Measurements from ENCODE around the gene AHCYL1. TPM values are rescaled to one million over a fixed set of nuclear protein-coding genes. Genes with fewer than 3 reads are reported as not detected.
A peak's percentile ranks its signal among the peaks of the same experiment; 100 is the strongest.

AHCYL1 gene
- total RNA-seq, 4 donors from 2014 or later = 51.2 to 96.4 (median 80.9) TPM

GRCh38 chr1:110048240-110048639 is 63.7 kb downstream of the AHCYL1 start:
- Histone ChIP-seq H3K4me3 (no peak overlapping the region), H3K9me3 (no peaks in the 10 kb centered on the region), H3K27ac (peak overlapping the region in 3 of 4 donors; percentile 18 to 90 (median 61)), H3K36me3 (peaks cover 0 to 99% (median 0%) of the 10 kb centered on the region in 3 donors), H3K27me3 (no peaks in the 10 kb centered on the region), H3K4me1 (peaks cover 0 to 27% (median 3%) of the 10 kb centered on the region in 4 donors)
- TF ChIP-seq CTCF (IDR thresholded peaks at IDR 0.05) (no peak), POLR2A (IDR thresholded peaks at IDR 0.05) (no peak)
- DNase-seq = peak in 2 of 3 donors; percentile 59 to 68

- DNase-seq = peak in 2 of 3 donors; percentile 80 to 82
- peak overlapping the region in 3 of 4 donors; percentile 18 to 90 (median 61) for H3K27ac ChIP-seq
- peaks cover 0 to 27% (median 3%) of the 10 kb centered on the region in 4 donors for H3K4me1 ChIP-seq
- no peaks in the 10 kb centered on the region for H3K9me3 ChIP-seq
- TF ChIP-seq POLR2A (IDR thresholded peaks at IDR 0.05) (no peak), CTCF (IDR thresholded peaks at IDR 0.05) (no peak)
- H3K36me3 ChIP-seq = peaks cover 0 to 98% (median 0%) of the 10 kb centered on the region in 3 donors
- H3K4me3 ChIP-seq = no peak overlapping the region
- no peaks in the 10 kb centered on the region for H3K27me3 ChIP-seq
Observed at GRCh38 chr1:110048923-110049601, 64.5 kb downstream of the AHCYL1 start.

GRCh38 chr1:110049801-110050601 is 65.4 kb downstream of the AHCYL1 start:
- no peak overlapping the region for H3K4me3 ChIP-seq
- TF ChIP-seq CTCF (IDR thresholded peaks at IDR 0.05) = no peak
- no peak for TF ChIP-seq POLR2A (IDR thresholded peaks at IDR 0.05)
- peak overlapping the region in 3 of 4 donors; percentile 3 to 82 (median 54) for H3K27ac ChIP-seq
- H3K4me1 ChIP-seq = peaks cover 0 to 32% (median 3%) of the 10 kb centered on the region in 4 donors
- H3K27me3 ChIP-seq = no peaks in the 10 kb centered on the region
- H3K9me3 ChIP-seq = no peaks in the 10 kb centered on the region
- no peak for DNase-seq
- peaks cover 0 to 98% (median 0%) of the 10 kb centered on the region in 3 donors for H3K36me3 ChIP-seq

- peaks cover 0 to 98% (median 0%) of the 10 kb centered on the region in 3 donors for H3K36me3 ChIP-seq
- no peak overlapping the region for H3K4me3 ChIP-seq
- no peak for TF ChIP-seq POLR2A (IDR thresholded peaks at IDR 0.05)
- no peak for TF ChIP-seq CTCF (IDR thresholded peaks at IDR 0.05)
- H3K27ac ChIP-seq = peak overlapping the region in 2 of 4 donors; percentile 12 to 82
- DNase-seq = no peak
- no peaks in the 10 kb centered on the region for H3K9me3 ChIP-seq
- peaks cover 0 to 39% (median 4%) of the 10 kb centered on the region in 4 donors for H3K4me1 ChIP-seq
- H3K27me3 ChIP-seq = no peaks in the 10 kb centered on the region
Observed at GRCh38 chr1:110050602-110051261, 66.2 kb downstream of the AHCYL1 start.

- Histone ChIP-seq H3K9me3 (no peaks in the 10 kb centered on the region), H3K4me3 (no peak overlapping the region), H3K36me3 (peaks cover 0 to 98% (median 0%) of the 10 kb centered on the region in 3 donors), H3K27ac (peak overlapping the region in 2 of 4 donors; percentile 12 to 82), H3K4me1 (peaks cover 0 to 42% (median 4%) of the 10 kb centered on the region in 4 donors), H3K27me3 (no peaks in the 10 kb centered on the region)
- TF ChIP-seq POLR2A (IDR thresholded peaks at IDR 0.05) (no peak), CTCF (IDR thresholded peaks at IDR 0.05) (no peak)
- no peak for DNase-seq
Observed at GRCh38 chr1:110051262-110051648, 66.7 kb downstream of the AHCYL1 start.
